GM18870 (cell line): ENCODE data around the gene SELENOP.
A peak's percentile ranks its signal among the peaks of the same experiment; 100 is the strongest.

Experiments used
- ATAC-seq: cut with Tn5 transposase; IDR thresholded peaks from one replicate; pipeline ENCODE4 v1.9.1; 2021; ENCODE audit warnings: moderate library complexity; ENCODE audit not compliant: unreplicated experiment

The SELENOP gene

DNA sequence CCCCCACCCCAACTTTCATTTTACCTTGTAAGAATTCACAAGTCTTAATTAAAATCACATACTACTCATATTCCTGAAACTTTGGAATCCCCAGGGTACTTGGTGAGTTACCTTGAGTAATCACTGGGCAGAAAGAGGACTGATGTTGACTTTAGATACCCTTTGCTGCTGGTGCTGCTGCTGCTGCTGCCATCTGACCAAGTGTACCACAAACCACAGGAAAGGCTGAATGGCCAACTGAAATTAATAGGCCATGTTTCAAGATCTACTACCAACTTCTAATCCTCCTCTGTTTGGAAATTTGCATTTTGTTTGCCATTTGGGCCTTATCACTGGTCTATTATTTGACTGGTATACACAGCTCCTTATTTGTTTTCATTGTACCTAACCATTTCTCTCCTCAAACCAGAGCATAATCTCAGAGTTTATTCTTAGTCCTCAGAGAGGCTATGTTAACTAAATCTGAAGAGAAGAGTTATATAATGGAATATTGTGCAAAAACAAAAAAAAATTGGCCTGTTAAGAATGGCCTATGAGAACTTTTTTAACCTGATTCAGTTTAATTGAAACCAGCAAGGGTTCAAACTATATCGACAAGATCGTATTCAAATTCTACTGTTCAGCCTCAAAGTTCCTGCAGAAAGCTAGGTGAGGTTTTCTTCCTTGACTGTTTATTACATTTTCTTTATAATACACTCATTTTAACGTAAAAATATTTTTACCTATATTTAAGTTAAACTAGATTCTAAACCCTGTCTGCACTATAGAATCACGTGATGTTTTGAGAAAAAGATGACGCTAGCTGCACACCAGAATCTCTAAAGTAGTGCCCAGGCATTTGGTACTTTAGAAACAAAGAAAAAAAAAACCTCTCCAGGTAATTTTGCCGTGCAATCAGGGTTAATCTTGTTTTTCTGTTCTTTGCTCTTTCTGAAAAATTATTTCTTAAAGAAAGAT is 13.1 kb downstream of the SELENOP start:
- ATAC-seq, result no peak

DNA sequence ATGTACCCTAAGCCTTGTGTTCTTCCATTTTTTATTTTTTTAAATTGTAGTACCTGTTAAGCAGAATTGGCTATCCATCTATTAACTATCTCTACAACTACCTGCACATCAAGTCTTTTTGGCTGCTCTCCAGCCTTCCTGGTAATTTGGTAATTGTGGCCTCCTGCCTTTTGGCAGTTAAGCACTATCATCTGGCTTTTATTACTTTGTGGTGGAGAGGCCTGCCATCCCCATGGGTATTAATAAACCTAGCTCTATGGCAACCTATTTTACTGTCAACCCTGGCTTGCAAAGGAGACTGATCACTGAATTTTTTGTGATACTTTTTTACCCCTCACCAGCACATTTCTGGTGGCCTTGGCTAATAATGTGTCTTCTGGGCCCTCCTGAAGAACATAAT is 20.5 kb downstream of the SELENOP start:
- ATAC-seq, result no peak

GRCh38 chr5:42787845-42788244 is 23.8 kb downstream of the SELENOP start:
- no peak for ATAC-seq

GRCh38 chr5:42787073-42787472 is 24.6 kb downstream of the SELENOP start:
- no peak for ATAC-seq

GRCh38 chr5:42785756-42786155 is 25.9 kb downstream of the SELENOP start:
- no peak for ATAC-seq

DNA sequence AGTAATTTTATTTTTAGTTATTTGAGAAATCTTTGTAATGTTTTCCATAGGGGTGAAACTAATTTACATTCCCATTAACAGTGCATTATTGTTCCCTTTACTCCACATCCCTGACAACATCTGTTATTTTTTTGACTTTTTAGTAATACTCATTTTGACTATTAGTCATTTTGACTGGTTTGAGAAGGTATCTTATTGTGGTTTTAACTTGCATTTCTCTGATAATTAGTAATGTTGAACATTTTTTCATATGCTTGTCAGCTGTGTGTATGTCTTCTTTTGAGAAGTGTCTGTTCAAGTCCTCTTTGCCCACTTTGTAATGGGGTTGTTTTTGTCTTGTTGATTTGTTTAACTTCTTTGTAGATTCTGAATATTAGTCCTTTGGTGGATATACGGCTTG is 27.6 kb downstream of the SELENOP start:
- ATAC-seq, result no peak

DNA sequence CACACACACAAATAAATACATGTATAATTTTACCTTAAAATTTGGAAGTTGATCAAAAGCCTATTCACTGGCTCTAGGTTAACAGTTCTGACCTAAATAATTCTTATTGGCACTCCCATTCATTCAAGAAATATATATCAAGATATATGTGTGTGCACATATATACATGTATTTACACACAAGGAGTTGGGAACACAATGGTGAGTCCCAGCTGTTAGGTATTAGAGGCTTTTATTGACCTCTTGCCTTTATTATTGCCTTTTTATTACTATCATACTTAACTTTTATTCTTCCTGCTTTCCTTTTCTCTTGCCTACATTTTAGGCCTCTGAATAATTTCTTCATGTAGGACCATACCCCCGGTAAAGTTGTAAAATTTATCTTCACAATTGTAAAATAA is 30.1 kb downstream of the SELENOP start:
- no peak for ATAC-seq

DNA sequence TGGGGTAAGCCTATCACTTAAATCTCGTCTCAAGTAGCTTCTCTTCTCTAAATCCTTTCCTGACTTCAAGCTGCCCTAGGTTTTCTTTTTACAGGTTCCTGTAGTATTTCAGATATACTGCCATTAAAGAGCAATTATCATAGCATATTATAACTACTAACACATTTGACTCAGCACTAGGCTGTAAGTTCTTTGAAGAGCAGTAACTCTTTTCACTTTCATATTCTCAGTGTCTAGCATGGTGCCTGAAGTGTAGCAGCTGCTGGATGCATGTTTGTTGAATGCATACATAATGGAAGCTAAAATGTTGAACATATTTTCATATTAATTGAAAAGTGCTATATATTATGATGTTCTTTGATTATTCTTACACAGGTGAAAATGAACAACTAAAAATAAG is 32.6 kb downstream of the SELENOP start:
- ATAC-seq, result peak; percentile 84

DNA sequence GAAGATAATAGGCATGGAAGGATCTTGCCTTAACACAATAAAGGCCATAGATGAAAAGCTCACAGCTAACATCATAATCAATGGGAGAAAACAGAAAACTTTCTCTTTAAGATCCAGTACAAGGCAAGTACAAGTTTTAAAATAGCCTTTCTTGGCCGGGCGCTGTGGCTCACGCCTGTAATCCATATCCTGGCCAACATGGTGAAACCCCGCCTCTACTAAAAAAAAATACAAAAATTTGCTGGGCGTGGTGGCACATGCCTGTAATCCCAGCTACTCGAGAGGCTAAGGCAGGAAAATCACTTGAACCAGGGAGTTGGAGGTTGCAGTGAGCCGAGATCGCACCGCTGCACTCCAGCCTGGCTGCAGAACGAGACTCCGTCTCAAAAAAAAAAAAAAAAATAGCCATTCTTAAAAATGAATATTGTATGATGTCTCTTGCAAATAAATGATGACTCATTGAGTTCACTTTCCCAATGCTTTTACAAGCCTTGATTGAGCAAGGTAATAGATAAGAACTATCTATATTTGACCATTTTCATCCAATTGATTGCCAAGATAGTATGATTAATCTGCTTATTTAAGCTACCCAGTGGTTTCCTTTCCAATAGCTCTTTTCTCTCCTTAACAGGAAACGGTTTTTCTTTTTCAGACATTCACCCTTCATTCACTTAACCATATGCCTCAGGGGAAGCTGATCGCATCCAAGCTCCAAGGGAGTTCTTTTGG is 39.3 kb downstream of the SELENOP start:
- no peak for ATAC-seq

DNA sequence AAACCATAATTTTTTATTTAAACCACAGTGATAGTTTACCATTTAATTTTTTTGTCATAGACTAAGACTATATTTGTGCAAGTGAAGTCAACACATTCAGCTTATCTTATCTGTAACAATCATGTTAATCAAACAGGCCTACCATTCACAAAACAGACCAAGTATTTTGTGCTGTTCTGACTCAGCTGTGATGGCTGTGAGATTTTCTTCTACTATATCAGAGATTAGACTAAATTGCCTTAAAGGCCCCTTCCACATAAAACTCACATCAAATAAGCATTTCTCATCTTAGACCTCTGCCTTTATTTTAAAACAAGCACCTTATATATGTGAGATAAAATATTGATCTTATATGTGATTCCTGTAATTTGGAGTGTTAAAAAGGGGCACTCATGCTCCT is 41.7 kb downstream of the SELENOP start:
- ATAC-seq, result no peak

- ATAC-seq, result no peak
These were observed 43.6 kb downstream of the SELENOP start for GRCh38 chr5:42768106-42768504.

- ATAC-seq, result no peak
These were observed 44.1 kb downstream of the SELENOP start for GRCh38 chr5:42767491-42768105.

- ATAC-seq, result no peak
These were observed 49.9 kb downstream of the SELENOP start for GRCh38 chr5:42761791-42762190.

DNA sequence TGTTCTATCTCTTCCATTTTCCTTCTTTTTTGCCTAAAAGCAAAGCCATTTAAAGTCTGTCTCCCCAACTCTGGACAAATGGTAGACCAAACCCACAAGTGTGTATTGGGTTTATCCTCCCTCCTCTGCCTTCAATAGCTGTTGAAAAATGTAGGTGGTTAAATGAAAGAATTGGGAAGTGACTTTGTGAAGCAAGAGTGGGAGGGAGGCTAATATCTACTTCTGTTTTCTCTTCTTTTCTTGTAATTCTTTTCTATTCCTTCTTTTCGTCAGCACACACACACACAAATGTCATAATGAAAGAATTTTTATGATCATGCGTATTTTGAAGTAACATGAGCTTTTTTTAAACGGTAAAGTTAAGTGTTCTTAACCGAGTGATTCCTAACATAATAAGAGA is 51.3 kb downstream of the SELENOP start:
- ATAC-seq, result no peak

- ATAC-seq, result no peak
These were observed 52.2 kb downstream of the SELENOP start for GRCh38 chr5:42759456-42759855.

GRCh38 chr5:42756606-42757601 is 54.8 kb downstream of the SELENOP start, which contains the start of gene CCDC152:
CCDC152 (plus strand) TSS chr5:42756818; CDS start chr5:42759122, 2,304 bp downstream.
- ATAC-seq, result peak; percentile 65

DNA sequence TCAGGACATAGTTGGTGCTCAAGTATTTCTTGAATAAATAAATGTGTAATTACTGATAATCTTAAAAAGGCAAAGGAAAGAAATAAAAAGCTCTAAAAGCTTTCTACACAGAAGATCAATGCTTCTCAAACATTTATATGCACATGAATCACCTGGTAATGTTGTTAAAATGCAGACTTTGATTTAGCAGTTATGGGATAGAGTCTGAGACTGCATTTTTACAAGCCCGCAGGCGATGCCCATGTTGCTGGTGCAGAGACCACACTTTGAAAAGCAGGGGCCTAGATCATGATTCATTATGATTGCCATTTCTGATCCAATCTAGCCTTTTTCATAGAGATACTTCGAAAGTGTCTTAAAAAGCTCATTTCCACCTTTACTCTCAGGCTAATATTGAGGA is 58.6 kb downstream of the SELENOP start:
- no peak for ATAC-seq

DNA sequence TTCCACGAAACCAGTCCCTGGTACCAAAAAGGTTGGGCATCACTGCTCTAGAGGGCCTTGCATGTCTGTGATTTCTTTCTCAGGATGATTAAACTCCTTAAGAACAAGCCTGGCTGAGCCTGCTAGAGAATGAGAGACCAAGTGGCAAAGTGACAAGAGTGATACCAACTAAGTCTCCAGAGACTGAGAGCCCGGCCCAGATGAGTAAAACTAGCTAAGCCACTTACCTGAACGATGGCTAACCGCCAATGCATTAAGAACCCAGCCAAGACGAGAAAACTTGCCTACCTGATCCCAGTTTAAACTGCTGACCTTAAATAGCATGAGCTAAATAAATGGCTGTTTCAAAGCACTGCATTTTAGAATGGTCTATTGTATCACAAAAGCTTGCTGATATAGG is 60.6 kb downstream of the SELENOP start:
- ATAC-seq, result no peak

DNA sequence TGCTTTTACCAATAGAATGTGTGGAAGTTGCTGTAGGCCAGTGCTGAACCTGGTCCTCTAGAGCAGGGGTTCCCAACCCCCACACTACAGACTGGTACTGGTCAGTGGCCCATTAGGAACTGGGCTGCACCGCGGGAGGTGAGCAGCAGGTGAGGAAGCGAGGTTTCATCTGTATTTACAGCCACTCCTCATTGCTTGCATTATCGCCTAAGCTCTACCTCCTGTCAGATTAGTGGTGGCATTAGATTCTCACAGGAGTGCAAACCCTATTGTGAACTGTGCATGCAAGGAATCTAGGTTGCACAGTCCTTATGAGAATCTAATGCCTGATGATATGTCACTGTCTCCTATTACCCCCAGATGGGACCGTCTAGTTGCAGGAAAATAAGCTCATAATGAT is 61.2 kb downstream of the SELENOP start:
- no peak for ATAC-seq
